ENCODE results near the gene CCAR1. TPM values are rescaled to one million over a fixed set of nuclear protein-coding genes. Genes with fewer than 3 reads are reported as not detected.
"Not testable (repeated sequence)": the region's sequence is repeated elsewhere in the genome, so short reads cannot be mapped to it uniquely, and the experiment has no call there.

The CCAR1 gene
- polyA plus RNA-seq, 2 of the 4 experiments (the other 2 are of a cell fraction), result 98.8 to 107 TPM

- Histone ChIP-seq H3K4me1 (peaks cover 8% of the 10 kb centered on the region; the same call in 2 of the 3 replicates), H3K9me3 (no peaks in the 10 kb centered on the region), H3K27ac (no peak overlapping the region), H3K4me2 (no peak overlapping the region), H3K4me3 (no peak overlapping the region)
- WGBS (ENCODE audit: missing lambda C conversion rate), result 100% methylated on average over 1 of the region's 1 CpG
- POLR2A ChIA-PET, result interaction anchor here (0.6 kb wide), 1 partner anchor 78 kb away, joined by 3 read pairs; no protein-coding TSS in a partner anchor
- TF ChIP-seq RAD21 (conservative IDR thresholded peaks at IDR 0.05 in 1 of 2, IDR thresholded peaks at IDR 0.05 in 1 of 2), result no peak
- DNase-seq (ENCODE audit: low read depth in 1 of 2, low spot score in 1 of 2) (no peak), FAIRE-seq (no peak), ATAC-seq (no peak)
- CTCF ChIA-PET, result interaction anchor here (1.9 kb wide), 1 partner anchor 93 kb away, joined by 5 read pairs; no protein-coding TSS in a partner anchor
Observed at GRCh38 chr10:68804692-68805091, 83.7 kb downstream of the CCAR1 start.

- H3K4me1 ChIP-seq; DNase-seq (ENCODE audit: low read depth in 1 of 2, low spot score in 1 of 2); H3K9me3 ChIP-seq; ATAC-seq; H3K4me3 ChIP-seq; FAIRE-seq; H3K27ac ChIP-seq; H3K4me2 ChIP-seq; POLR2A ChIA-PET: not testable (repeated sequence)
- 95% methylated on average over 9 of the region's 9 CpGs for WGBS (ENCODE audit: missing lambda C conversion rate)
- CTCF ChIA-PET, result interaction anchor here (0.6 kb wide), 1 partner anchor 86 kb away, joined by 3 read pairs; no protein-coding TSS in a partner anchor
Observed at GRCh38 chr10:68810830-68811229, 89.8 kb downstream of the CCAR1 start.

GRCh38 chr10:68811314-68812009 lies 90.4 kb downstream of the CCAR1 start:
- H3K4me1 ChIP-seq, result peaks cover 9% of the 10 kb centered on the region; the same call in 2 of the 3 replicates
- H3K4me3 ChIP-seq, result no peak overlapping the region
- TF ChIP-seq EHMT2 (IDR thresholded peaks at IDR 0.05; ENCODE audit: low read depth), result no peak
- no peak for TF ChIP-seq ZNF302 (CRISPR knock-in tag; IDR thresholded peaks at IDR 0.05)
- TF ChIP-seq CBX8 (IDR thresholded peaks at IDR 0.05), result no peak
- no peak for TF ChIP-seq FOXS1 (CRISPR knock-in tag; IDR thresholded peaks at IDR 0.05)
- TF ChIP-seq JUNB (IDR thresholded peaks at IDR 0.05), result no peak
- no peak for TF ChIP-seq KDM1A (IDR thresholded peaks at IDR 0.05; ENCODE audit: low read depth)
- TF ChIP-seq HMGXB4 (CRISPR knock-in tag; IDR thresholded peaks at IDR 0.05; ENCODE audit: borderline replicate concordance), result no peak
- no peak for TF ChIP-seq BHLHE40 (IDR thresholded peaks at IDR 0.05; ENCODE audit: low read depth, low read length)
- no peak for TF ChIP-seq HOXB13 (CRISPR knock-in tag; IDR thresholded peaks at IDR 0.05; ENCODE audit: low read depth)
- TF ChIP-seq PBX3 (IDR thresholded peaks at IDR 0.05), result no peak
- no peak for TF ChIP-seq FOSL2 (IDR thresholded peaks at IDR 0.05)
- TF ChIP-seq FOSL2 (CRISPR knock-in tag; IDR thresholded peaks at IDR 0.05), result no peak
- TF ChIP-seq ATOH8 (CRISPR knock-in tag; IDR thresholded peaks at IDR 0.05; ENCODE audit: low read depth), result no peak
- no peak for TF ChIP-seq SREBF2 (IDR thresholded peaks at IDR 0.05)
- no peak for TF ChIP-seq HEYL (CRISPR knock-in tag; IDR thresholded peaks at IDR 0.05)
- TF ChIP-seq RNF2 (IDR thresholded peaks at IDR 0.05; ENCODE audit: borderline replicate concordance, low read depth), result no peak
- no peak for TF ChIP-seq MAX (IDR thresholded peaks at IDR 0.05)
- no peak for TF ChIP-seq EHF (CRISPR knock-in tag; IDR thresholded peaks at IDR 0.05)
- TF ChIP-seq MAFK (IDR thresholded peaks at IDR 0.05; ENCODE audit: partially characterized antibody), result no peak
- TF ChIP-seq POLR2AphosphoS2 (conservative IDR thresholded peaks at IDR 0.05; ENCODE audit: low read length), result no peak
- ChIA-PET CTCF (interaction anchor here (0.6 kb wide), 1 partner anchor 86 kb away, joined by 3 read pairs; no protein-coding TSS in a partner anchor), POLR2A (no interaction called here)
- no peaks in the 10 kb centered on the region for H3K9me3 ChIP-seq
- H3K27ac ChIP-seq, result no peak overlapping the region
- no peak for DNase-seq (ENCODE audit: low read depth in 1 of 2, low spot score in 1 of 2)
- no peak for ATAC-seq
- WGBS (ENCODE audit: missing lambda C conversion rate), result 87% methylated on average over 7 of the region's 7 CpGs
- H3K4me2 ChIP-seq, result no peak overlapping the region
- FAIRE-seq, result no peak

Measured in A549 (cell line).